ENCODE results near the gene C1QTNF7. TPM values are rescaled to one million over a fixed set of nuclear protein-coding genes. Genes with fewer than 3 reads are reported as not detected.

The C1QTNF7 gene
- total RNA-seq, 1 experiment from 2014 or later = not detected

DNA sequence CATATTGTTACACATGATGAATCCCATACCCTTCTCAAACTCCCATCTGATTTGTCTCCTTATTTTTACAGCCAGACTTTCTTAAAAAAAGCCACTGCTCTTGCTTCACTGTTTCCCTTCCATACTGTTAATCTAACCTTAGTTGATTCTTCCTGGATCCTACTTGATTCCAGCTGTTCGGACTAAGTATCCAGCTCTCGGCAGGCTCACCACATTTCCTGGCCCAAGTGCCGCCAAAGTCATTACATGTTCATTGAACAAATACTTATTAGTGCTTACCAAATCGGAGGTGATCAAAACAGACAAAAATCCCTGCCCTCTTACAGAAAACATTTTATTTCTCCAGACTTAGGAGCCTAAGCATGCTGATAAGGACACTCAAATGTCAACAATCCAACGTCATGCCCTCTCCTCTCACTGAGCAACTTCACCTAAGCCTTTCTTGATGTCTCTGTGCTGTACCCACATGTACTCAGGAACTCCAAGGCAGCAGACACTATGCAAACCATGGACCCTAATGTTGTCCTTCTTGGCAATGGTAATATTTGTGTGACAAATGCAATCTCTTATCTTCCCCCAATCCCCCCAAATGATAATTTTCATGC lies 45.1 kb upstream of the C1QTNF7 start:
- in situ Hi-C loops (cut with HindIII; ENCODE audit: low pct_unique_long_range_greater_than_20kb, low sequenced_read_pairs) = no loop called here
- CTCF ChIA-PET = no interaction called here

DNA sequence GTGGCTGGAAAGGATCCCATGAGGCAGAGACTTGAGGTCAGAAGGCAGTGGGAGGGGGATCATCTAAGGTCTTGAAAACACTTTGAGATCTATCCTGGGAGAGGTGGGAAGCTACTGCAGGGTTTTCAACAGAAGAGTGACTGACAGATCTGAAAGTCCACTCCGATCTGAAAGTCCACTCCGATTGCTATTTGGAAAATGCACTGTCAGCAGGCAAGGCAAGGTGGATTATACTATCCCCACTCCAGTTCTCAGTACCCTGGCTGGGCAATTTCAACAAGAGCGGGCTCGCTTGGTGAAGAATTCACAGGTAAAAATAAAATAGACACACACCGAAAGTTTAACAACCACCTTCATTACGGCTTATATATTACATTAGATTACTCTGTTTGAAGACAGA lies 42.3 kb upstream of the C1QTNF7 start:
- in situ Hi-C loops (cut with HindIII; ENCODE audit: low pct_unique_long_range_greater_than_20kb, low sequenced_read_pairs) = no loop called here
- TF ChIP-seq POLR2AphosphoS5 (IDR thresholded peaks at IDR 0.05; ENCODE audit: low read depth, low read length) (no peak), TCF7L2 (IDR thresholded peaks at IDR 0.05; ENCODE audit: low read depth, low read length) (no peak), SIN3A (IDR thresholded peaks at IDR 0.05; ENCODE audit: borderline replicate concordance, insufficient read depth, low read depth, low read length) (no peak)
- TF ChIP-seq, protein P1, sequence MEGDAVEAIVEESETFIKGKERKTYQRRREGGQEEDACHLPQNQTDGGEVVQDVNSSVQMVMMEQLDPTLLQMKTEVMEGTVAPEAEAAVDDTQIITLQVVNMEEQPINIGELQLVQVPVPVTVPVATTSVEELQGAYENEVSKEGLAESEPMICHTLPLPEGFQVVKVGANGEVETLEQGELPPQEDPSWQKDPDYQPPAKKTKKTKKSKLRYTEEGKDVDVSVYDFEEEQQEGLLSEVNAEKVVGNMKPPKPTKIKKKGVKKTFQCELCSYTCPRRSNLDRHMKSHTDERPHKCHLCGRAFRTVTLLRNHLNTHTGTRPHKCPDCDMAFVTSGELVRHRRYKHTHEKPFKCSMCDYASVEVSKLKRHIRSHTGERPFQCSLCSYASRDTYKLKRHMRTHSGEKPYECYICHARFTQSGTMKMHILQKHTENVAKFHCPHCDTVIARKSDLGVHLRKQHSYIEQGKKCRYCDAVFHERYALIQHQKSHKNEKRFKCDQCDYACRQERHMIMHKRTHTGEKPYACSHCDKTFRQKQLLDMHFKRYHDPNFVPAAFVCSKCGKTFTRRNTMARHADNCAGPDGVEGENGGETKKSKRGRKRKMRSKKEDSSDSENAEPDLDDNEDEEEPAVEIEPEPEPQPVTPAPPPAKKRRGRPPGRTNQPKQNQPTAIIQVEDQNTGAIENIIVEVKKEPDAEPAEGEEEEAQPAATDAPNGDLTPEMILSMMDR (IDR thresholded peaks at IDR 0.05) = no peak
- TF ChIP-seq, protein P2, sequence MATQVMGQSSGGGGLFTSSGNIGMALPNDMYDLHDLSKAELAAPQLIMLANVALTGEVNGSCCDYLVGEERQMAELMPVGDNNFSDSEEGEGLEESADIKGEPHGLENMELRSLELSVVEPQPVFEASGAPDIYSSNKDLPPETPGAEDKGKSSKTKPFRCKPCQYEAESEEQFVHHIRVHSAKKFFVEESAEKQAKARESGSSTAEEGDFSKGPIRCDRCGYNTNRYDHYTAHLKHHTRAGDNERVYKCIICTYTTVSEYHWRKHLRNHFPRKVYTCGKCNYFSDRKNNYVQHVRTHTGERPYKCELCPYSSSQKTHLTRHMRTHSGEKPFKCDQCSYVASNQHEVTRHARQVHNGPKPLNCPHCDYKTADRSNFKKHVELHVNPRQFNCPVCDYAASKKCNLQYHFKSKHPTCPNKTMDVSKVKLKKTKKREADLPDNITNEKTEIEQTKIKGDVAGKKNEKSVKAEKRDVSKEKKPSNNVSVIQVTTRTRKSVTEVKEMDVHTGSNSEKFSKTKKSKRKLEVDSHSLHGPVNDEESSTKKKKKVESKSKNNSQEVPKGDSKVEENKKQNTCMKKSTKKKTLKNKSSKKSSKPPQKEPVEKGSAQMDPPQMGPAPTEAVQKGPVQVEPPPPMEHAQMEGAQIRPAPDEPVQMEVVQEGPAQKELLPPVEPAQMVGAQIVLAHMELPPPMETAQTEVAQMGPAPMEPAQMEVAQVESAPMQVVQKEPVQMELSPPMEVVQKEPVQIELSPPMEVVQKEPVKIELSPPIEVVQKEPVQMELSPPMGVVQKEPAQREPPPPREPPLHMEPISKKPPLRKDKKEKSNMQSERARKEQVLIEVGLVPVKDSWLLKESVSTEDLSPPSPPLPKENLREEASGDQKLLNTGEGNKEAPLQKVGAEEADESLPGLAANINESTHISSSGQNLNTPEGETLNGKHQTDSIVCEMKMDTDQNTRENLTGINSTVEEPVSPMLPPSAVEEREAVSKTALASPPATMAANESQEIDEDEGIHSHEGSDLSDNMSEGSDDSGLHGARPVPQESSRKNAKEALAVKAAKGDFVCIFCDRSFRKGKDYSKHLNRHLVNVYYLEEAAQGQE (IDR thresholded peaks at IDR 0.05; ENCODE audit: insufficient read depth in 1 of 2, low read depth in 2 of 2, low read length in 1 of 2) = no peak
- POLR2A ChIA-PET = no interaction called here
- Histone ChIP-seq H3K4me1 (ENCODE audit: control insufficient read depth, insufficient read depth, low read length) (no peaks in the 10 kb centered on the region), H3K36me3 (ENCODE audit: control insufficient read depth, insufficient read depth, low read length) (no peaks in the 10 kb centered on the region), H3K27me3 (ENCODE audit: control insufficient read depth, insufficient read depth, low read length) (no peaks in the 10 kb centered on the region), H3K27ac (ENCODE audit: low read length) (no peak overlapping the region), H3K9me3 (ENCODE audit: control insufficient read depth, insufficient read depth, low read depth, low read length) (no peaks in the 10 kb centered on the region), H3K4me3 (ENCODE audit: low read depth in 2 of 2, low read length in 2 of 2) (no peak overlapping the region)
- DNase-seq (ENCODE audit: low read depth, low spot score) (no peak), ATAC-seq (no peak)
- intact Hi-C loops (cut with micrococcal nuclease; ENCODE audit: unreplicated experiment) = no loop called here
- no TSS peak for BruUV-seq (replicated peaks)
- CTCF ChIA-PET = no interaction called here

More for the DNA sequence above, 45.1 kb upstream of the C1QTNF7 start:
- H3K27me3 ChIP-seq (ENCODE audit: control insufficient read depth, insufficient read depth, low read length) = no peaks in the 10 kb centered on the region
- no peak overlapping the region for H3K27ac ChIP-seq (ENCODE audit: low read length)
- no TSS peak for BruUV-seq (replicated peaks)
- no peaks in the 10 kb centered on the region for H3K4me1 ChIP-seq (ENCODE audit: control insufficient read depth, insufficient read depth, low read length)
- POLR2A ChIA-PET = no interaction called here
- ATAC-seq = no peak
- H3K4me3 ChIP-seq (ENCODE audit: low read depth in 2 of 2, low read length in 2 of 2) = no peak overlapping the region
- H3K9me3 ChIP-seq (ENCODE audit: control insufficient read depth, insufficient read depth, low read depth, low read length) = no peaks in the 10 kb centered on the region
- no peaks in the 10 kb centered on the region for H3K36me3 ChIP-seq (ENCODE audit: control insufficient read depth, insufficient read depth, low read length)
- TF ChIP-seq SIN3A (IDR thresholded peaks at IDR 0.05; ENCODE audit: borderline replicate concordance, insufficient read depth, low read depth, low read length) (no peak), POLR2AphosphoS5 (IDR thresholded peaks at IDR 0.05; ENCODE audit: low read depth, low read length) (no peak), TCF7L2 (IDR thresholded peaks at IDR 0.05; ENCODE audit: low read depth, low read length) (no peak)
- TF ChIP-seq, protein P2 (IDR thresholded peaks at IDR 0.05; ENCODE audit: insufficient read depth in 1 of 2, low read depth in 2 of 2, low read length in 1 of 2) = no peak
- TF ChIP-seq, protein P1 (IDR thresholded peaks at IDR 0.05) = no peak
- DNase-seq (ENCODE audit: low read depth, low spot score) = no peak
- intact Hi-C loops (cut with micrococcal nuclease; ENCODE audit: unreplicated experiment) = no loop called here
